Endothelial cell of umbilical vein (primary cell): ENCODE measurements around the gene RELL2. TPM values are rescaled to one million over a fixed set of nuclear protein-coding genes. Genes with fewer than 3 reads are reported as not detected.

Experiments used
- BruUV-seq: library from RNA; stranded (reverse); fragments of 400-500 nt; replicated peaks from 2 replicates; lab custom pipeline; 2021; lab: Mats Ljungman, UMichigan
- CTCF ChIA-PET: fragments of 300-600, 350-600 bp; sonication (Branson Sonifier 250); formaldehyde crosslinking; loops from one replicate; lab custom pipeline; 2021; ENCODE audit warnings: antibody characterized with exemption, inconsistent platforms; lab: Charles Lee
- POLR2A ChIA-PET: fragments of 300-600, 350-600 bp; sonication (Branson Sonifier 250); formaldehyde crosslinking; loops from one replicate; lab custom pipeline; 2021; ENCODE audit warnings: antibody characterized with exemption, inconsistent platforms; lab: Charles Lee
- DNase-seq: peaks from one replicate; pipeline ENCODE4 v3.0.0-alpha.2; 2011; ENCODE audit warnings: low read depth, low spot score
- FAIRE-seq: peaks from 2 replicates; lab custom pipeline; 2011; peaks lifted over from hg19 to GRCh38; lab: Jason Lieb, UNC
- H2AFZ ChIP-seq: 2 replicates; pipeline ENCODE4 v1.6.0; 2012; ENCODE audit warnings: low read depth, low read length, control low read depth, inconsistent platforms
- H3K27ac ChIP-seq: 2 replicates; pipeline ENCODE4 v1.5.1; 2011; ENCODE audit warnings: low read depth, mild to moderate bottlenecking, control low read depth, low read length, moderate library complexity; ENCODE audit not compliant: insufficient read depth
- H3K27me3 ChIP-seq, 2 experiments: 2 replicates each; pipeline versions ENCODE4 v1.6.0 to v1.6.1; 2011; ENCODE audit warnings: low read length in 2 of 2, mixed read lengths in 1 of 2; ENCODE audit not compliant: control insufficient read depth in 2 of 2, insufficient read depth in 2 of 2
- H3K36me3 ChIP-seq, 2 experiments: 2 replicates in 1 of 2; 3 replicates in 1 of 2; pipeline ENCODE4 v1.5.1; 2011; ENCODE audit warnings: low read length in 2 of 2, mild to moderate bottlenecking in 1 of 2, moderate library complexity in 1 of 2; ENCODE audit not compliant: control insufficient read depth in 2 of 2, insufficient read depth in 2 of 2; ENCODE audit errors: extremely low read depth in 1 of 2
- H3K4me1 ChIP-seq: 3 replicates; pipeline ENCODE4 v1.5.1; 2011; ENCODE audit warnings: mild to moderate bottlenecking, low read length; ENCODE audit not compliant: control insufficient read depth, insufficient read depth; ENCODE audit errors: extremely low read depth
- H3K4me2 ChIP-seq: 2 replicates; pipeline ENCODE4 v1.6.1; 2011; ENCODE audit warnings: low read length, control low read depth, mixed read lengths; ENCODE audit not compliant: insufficient read depth
- H3K4me3 ChIP-seq, 3 experiments: fragments of 200-600 bp in 1 of 3; sonication (generic), shearing (Covaris generic) in 1 of 3; replicated peaks in 1 of 3; 2 replicates each; pipeline ENCODE4 v1.5.1; 2011 to 2016; ENCODE audit warnings: control low read depth in 3 of 3, low read length in 3 of 3, mild to moderate bottlenecking in 2 of 3, inconsistent platforms in 1 of 3, low read depth in 1 of 3, moderate library complexity in 1 of 3; ENCODE audit not compliant: insufficient read depth in 1 of 3
- H3K79me2 ChIP-seq: 2 replicates; pipeline ENCODE4 v1.6.0; 2012; ENCODE audit warnings: low read length, inconsistent platforms; ENCODE audit not compliant: control insufficient read depth, insufficient read depth
- H3K9ac ChIP-seq: replicated peaks from 2 replicates; pipeline ENCODE3; 2011; ENCODE audit warnings: low read length, control low read depth; ENCODE audit not compliant: insufficient read depth; ENCODE audit errors: extremely low read depth
- H3K9me1 ChIP-seq: replicated peaks from 3 replicates; pipeline ENCODE4 v1.6.0; 2011; ENCODE audit warnings: mild to moderate bottlenecking, low read length; ENCODE audit not compliant: control insufficient read depth, insufficient read depth; ENCODE audit errors: extremely low read depth
- H3K9me3 ChIP-seq: replicated peaks from 2 replicates; pipeline ENCODE4 v1.5.1; 2012; ENCODE audit warnings: low read length, inconsistent platforms; ENCODE audit not compliant: control insufficient read depth, insufficient read depth
- H4K20me1 ChIP-seq: replicated peaks from 2 replicates; pipeline ENCODE3; 2011; ENCODE audit warnings: mild to moderate bottlenecking, low read length; ENCODE audit not compliant: control insufficient read depth, insufficient read depth; ENCODE audit errors: extremely low read depth
- CTCF ChIP-seq, 2 donors: IDR thresholded peaks; 1 replicate in 1 of 2; 2 replicates in 1 of 2; pipeline ENCODE4 v1.5.1; 2011; ENCODE audit warnings: low read length in 2 of 2, mild to moderate bottlenecking in 2 of 2, moderate library complexity in 2 of 2, control low read depth in 1 of 2, inconsistent platforms in 1 of 2, low read depth in 1 of 2; ENCODE audit not compliant: insufficient read depth in 1 of 2; ENCODE audit errors: extremely low read depth in 1 of 2
- EZH2 ChIP-seq: IDR thresholded peaks from 2 replicates; pipeline ENCODE4 v1.6.1; 2012; ENCODE audit warnings: borderline replicate concordance, low read depth, mild to moderate bottlenecking, moderate library complexity, low read length, inconsistent platforms; ENCODE audit not compliant: severe bottlenecking
- FOS ChIP-seq: IDR thresholded peaks from 2 replicates; pipeline ENCODE4 v1.6.1; 2011; ENCODE audit warnings: mild to moderate bottlenecking, low read length, moderate library complexity, borderline replicate concordance; ENCODE audit not compliant: insufficient read depth
- JUN ChIP-seq: IDR thresholded peaks from 2 replicates; pipeline ENCODE4 v1.6.1; 2011; ENCODE audit warnings: borderline replicate concordance, low read depth; ENCODE audit not compliant: insufficient read length, insufficient read depth
- MAX ChIP-seq: IDR thresholded peaks from 2 replicates; pipeline ENCODE4 v1.6.1; 2011; ENCODE audit not compliant: insufficient read depth, insufficient read length
- MYC ChIP-seq: IDR thresholded peaks from one replicate; pipeline ENCODE4 v1.6.1; 2011; ENCODE audit warnings: mild to moderate bottlenecking, low read depth, low read length
- POLR2AphosphoS5 ChIP-seq: IDR thresholded peaks from 2 replicates; pipeline ENCODE4 v1.6.1; 2012; ENCODE audit warnings: low read depth, mild to moderate bottlenecking, control low read depth, low read length, moderate library complexity; ENCODE audit not compliant: insufficient read depth
- dilution Hi-C: fragments of 300-500 bp; cut with MboI; formaldehyde crosslinking; loops from one replicate; pipeline ENCODE4 v1.15.0; 2019; ENCODE audit warnings: low sequenced_read_pairs; ENCODE audit not compliant: extremely low pct_ligation_motif_present
- intact Hi-C: fragments of 100-400 bp; cut with micrococcal nuclease; formaldehyde crosslinking; loops from one replicate; pipeline ENCODE4 v1.10.0; 2022
- polyA plus RNA-seq, 4 experiments: library from polyadenylated mRNA; depleted of rRNA in 3 of 4; stranded (reverse) in 3 of 4; unstranded in 1 of 4; fragments of >200 nt; gene quantifications; 2 replicates each; pipeline versions ENCODE4 v1.2.1 to v1.2.3, GENCODE V29; 2011 to 2012; ENCODE audit warnings: missing spikeins in 1 of 4
- total RNA-seq: library from RNA; stranded (reverse); gene quantifications from 2 replicates; pipeline ENCODE4 v1.2.3, GENCODE V29; 2021

Gene RELL2
- total and polyA plus RNA-seq, 2 donors (not counting 3 experiments of a cell fraction or from before 2014, with no cell fraction given) = 3.4 to 3.6 TPM

- Histone ChIP-seq H3K9me3 (no peaks in the 10 kb centered on the region), H2AFZ (peak overlapping the region; percentile 93), H3K4me1 (peaks cover 23% of the 10 kb centered on the region), H3K79me2 (peaks cover 21% of the 10 kb centered on the region), H3K36me3 (peaks cover 0 to 3% of the 10 kb centered on the region in 2 experiments), H3K4me3 (peak overlapping the region; percentile 75 to 82 (median 77)), H4K20me1 (peaks cover 5% of the 10 kb centered on the region), H3K27ac (no peak overlapping the region), H3K9me1 (no peaks in the 10 kb centered on the region), H3K9ac (no peak overlapping the region), H3K27me3 (no peaks in the 10 kb centered on the region), H3K4me2 (peak overlapping the region; percentile 85)
- intact Hi-C loops = loop anchor here (1.0 kb wide), 1 partner anchor 46 kb away; no protein-coding TSS in a partner anchor
- peak; percentile 77 for FAIRE-seq
- POLR2A ChIA-PET = interaction anchor here (1.5 kb wide), 1 partner anchor 19 kb away, joined by 6 read pairs; the partner anchor contains the start of gene DIAPH1
- CTCF ChIA-PET = interaction anchor here (1.2 to 14.7 kb wide), 6 partner anchors 8 to 46 kb away, joined by 3 to 163 read pairs (median 6); partner anchors contain the start of genes DIAPH1 and FCHSD1
- TF ChIP-seq JUN = no peak
- peak; percentile 67 for TF ChIP-seq MAX
- peak; percentile 8 to 28 for TF ChIP-seq CTCF (IDR thresholded peaks at IDR 0.05; ENCODE audit: extremely low read depth in 1 of 2, insufficient read depth in 1 of 2, low read depth in 1 of 2, low read length in 2 of 2)
- TF ChIP-seq MYC = no peak
- TF ChIP-seq FOS = no peak
- no peak for TF ChIP-seq POLR2AphosphoS5
- no peak for TF ChIP-seq EZH2
- BruUV-seq = no TSS peak
- DNase-seq = peak; percentile 63
- dilution Hi-C loops = no loop called here
Measured at GRCh38 chr5:141637767-141638419, 1.1 kb downstream of the RELL2 start.
